Psoas muscle (tissue), 8 donors: ENCODE data around the gene TAF12. TPM values are rescaled to one million over a fixed set of nuclear protein-coding genes. Genes with fewer than 3 reads are reported as not detected.
"Not testable (repeated sequence)": the region's sequence is repeated elsewhere in the genome, so short reads cannot be mapped to it uniquely, and the experiment has no call there.

Experiments used
- ATAC-seq, 4 donors: fragments of 200-7000 bp; cut with Tn5 transposase; one replicate each; pipeline ENCODE4 v1.9.1; 2020; ENCODE audit warnings: moderate library complexity in 3 of 4, mild to moderate bottlenecking in 2 of 4
- DNase-seq, 2 donors: peaks; one replicate each; pipeline ENCODE4 v3.0.0-alpha.2; 2020
- H3K27ac ChIP-seq: fragments of 200-600 bp; one replicate; pipeline ENCODE4 v1.8.0; 2022
- H3K27me3 ChIP-seq, 3 donors: fragments of 200-600 bp in 1 of 3; one replicate each; pipeline versions ENCODE4 v1.6.1 to v1.8.0; 2013 to 2022; ENCODE audit warnings: low read length in 2 of 3, mild to moderate bottlenecking in 2 of 3, moderate library complexity in 1 of 3; ENCODE audit not compliant: insufficient read depth in 3 of 3
- H3K36me3 ChIP-seq, 2 donors: fragments of 200-600 bp in 1 of 2; one replicate each; pipeline versions ENCODE4 v1.6.1 to v1.8.0; 2013 to 2022; ENCODE audit warnings: low read depth in 1 of 2, mild to moderate bottlenecking in 1 of 2, moderate library complexity in 1 of 2; ENCODE audit not compliant: insufficient read depth in 1 of 2
- H3K4me1 ChIP-seq: fragments of 200-600 bp; one replicate; pipeline ENCODE4 v1.8.0; 2022
- H3K4me3 ChIP-seq: fragments of 200-600 bp; one replicate; pipeline ENCODE4 v1.8.0; 2022; ENCODE audit warnings: mild to moderate bottlenecking
- H3K9me3 ChIP-seq: fragments of 200-600 bp; one replicate; pipeline ENCODE4 v1.8.0; 2022
- CTCF ChIP-seq: fragments of 200-600 bp; IDR thresholded peaks from one replicate; pipeline ENCODE4 v1.8.0; 2022; ENCODE audit warnings: antibody characterized with exemption
- WGBS, 3 donors: extraction: QIAGEN DNeasy Blood & Tissue Kit; methylation state at CpG; one replicate each; pipeline versions ENCODE4 v1.1.6 to v1.1.7; 2013; 5-methylcytosine and 5-hydroxymethylcytosine counted together
- intact Hi-C, 2 donors: fragments of 100-400 bp; cut with DNase I; formaldehyde crosslinking; loops; one replicate each; pipeline versions ENCODE4 v1.11.0 to v1.14.2; 2022
- polyA plus RNA-seq, 3 donors: library from polyadenylated mRNA; stranded (reverse); fragments of 200-250 nt; gene quantifications; one replicate each; pipeline ENCODE4 v1.2.3, GENCODE V29; 2013
- total RNA-seq, 4 donors: library from RNA; stranded (reverse); fragmentation: NEBNext Ultra II Directional in 2 of 4; extraction: Animal tissue kit (Norgen Biotek cat#: 25700) in 2 of 4; gene quantifications; one replicate each; pipeline versions ENCODE4 v1.2.1 to v1.2.4, GENCODE V29; 2021 to 2023
- donor health status: healthy with polysubstance abuse.
- donor health status: DM: no; HTN: no; CAD: no; lungs with moderate emphysema.
- donor health status: Bipolar disorder and iron deficiency.
- donor health status: healthy.
- donor health status: DM: yes; HTN: yes; CAD: no.
- donor health status: DM: no; HTN: no; CAD: no.
- donor health status: DM: no; HTN: no; CAD: no.
- donor health status: DM: yes; HTN: yes; CAD: no.

Gene TAF12
- total and polyA plus RNA-seq, 7 donors, result 24.4 to 54.0 (median 30.3) TPM

DNA sequence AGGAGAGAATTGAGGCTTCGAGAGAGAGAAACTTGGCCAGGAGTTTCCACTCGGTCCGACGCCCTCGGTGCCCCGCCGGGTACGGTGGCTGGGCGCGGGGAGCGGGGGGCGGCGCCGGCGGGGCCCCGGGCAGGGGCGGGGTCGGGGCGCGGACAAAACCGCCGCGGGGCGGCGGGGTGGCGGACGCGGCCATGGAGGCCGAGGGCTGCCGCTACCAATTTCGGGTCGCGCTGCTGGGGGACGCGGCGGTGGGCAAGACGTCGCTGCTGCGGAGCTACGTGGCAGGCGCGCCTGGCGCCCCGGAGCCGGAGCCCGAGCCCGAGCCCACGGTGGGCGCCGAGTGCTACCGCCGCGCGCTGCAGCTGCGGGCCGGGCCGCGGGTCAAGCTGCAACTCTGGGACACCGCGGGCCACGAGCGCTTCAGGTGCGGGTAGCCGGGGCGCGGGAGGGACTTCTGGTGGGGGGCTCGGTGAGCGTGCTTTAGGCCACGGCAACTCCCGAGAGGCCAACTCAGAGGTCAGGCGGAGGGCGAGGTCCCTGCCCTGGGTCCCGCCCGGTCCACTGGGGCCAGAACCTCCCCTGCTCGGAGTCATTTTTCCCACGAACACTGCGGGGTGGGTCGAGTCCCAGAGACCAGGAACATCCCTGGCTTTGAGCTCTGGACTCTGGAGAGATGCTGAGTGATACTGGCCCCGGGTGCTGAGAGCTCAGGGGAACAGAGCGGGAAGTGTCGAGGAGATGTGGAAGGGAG, 50.4 kb downstream of the TAF12 start:
- 4 to 6% (median 5%) methylated on average over 37 to 81 of the region's 81 CpGs for WGBS, 3 donors
- Histone ChIP-seq H3K4me1 (peaks cover 3% of the 10 kb centered on the region), H3K27ac (no peak overlapping the region), H3K27me3 (no peaks in the 10 kb centered on the region), H3K4me3 (peak overlapping the region; percentile 67), H3K9me3 (no peaks in the 10 kb centered on the region), H3K36me3 (peaks cover 0 to 9% of the 10 kb centered on the region in 2 donors)
- TF ChIP-seq CTCF, result no peak
- intact Hi-C loops, result no loop called here
- ATAC-seq (peak; percentile 43 to 63 (median 45)), DNase-seq (no peak)

GRCh38 chr1:28591708-28592320, 51.1 kb downstream of the TAF12 start, which contains the start of gene RAB42:
Gene RAB42 (plus strand): TSS chr1:28592265. CDS start chr1:28592512, 247 bp downstream.
- 30 to 44% (median 31%) methylated on average over 12 to 13 of the region's 13 CpGs for WGBS, 3 donors
- intact Hi-C loops, result no loop called here
- ATAC-seq (peak in 2 of 4 donors; percentile 48 to 51), DNase-seq (peak; percentile 56 to 61)
- Histone ChIP-seq H3K27me3 (no peaks in the 10 kb centered on the region), H3K27ac (no peak within 1 kb of the TSS), H3K9me3 (no peaks in the 10 kb centered on the region), H3K36me3 (peaks cover 0 to 9% of the 10 kb centered on the region in 2 donors), H3K4me3 (peak within 1 kb of the TSS; percentile 67), H3K4me1 (peaks cover 3% of the 10 kb centered on the region)
- TF ChIP-seq CTCF, result no peak

GRCh38 chr1:28586585-28587391, 56.1 kb downstream of the TAF12 start:
- WGBS, 3 donors, result 93 to 94% (median 93%) methylated on average over 19 of the region's 19 CpGs
- DNase-seq, H3K4me1 ChIP-seq, H3K9me3 ChIP-seq, intact Hi-C loops, H3K4me3 ChIP-seq, H3K36me3 ChIP-seq, H3K27ac ChIP-seq, ATAC-seq, H3K27me3 ChIP-seq: not testable (repeated sequence)

- Histone ChIP-seq H3K27me3 (no peaks in the 10 kb centered on the region), H3K9me3 (no peaks in the 10 kb centered on the region), H3K4me3 (peak overlapping the region; percentile 85), H3K27ac (peak overlapping the region; percentile 90), H3K36me3 (peaks cover 6 to 39% of the 10 kb centered on the region in 2 donors), H3K4me1 (peaks cover 18% of the 10 kb centered on the region)
- WGBS, 3 donors, result 1 to 4% (median 1%) methylated on average over 10 of the region's 10 CpGs
- peak in 1 of 4 donors; percentile 9 for ATAC-seq
- intact Hi-C loops, result no loop called here
- no peak for DNase-seq
- no peak for TF ChIP-seq CTCF
Observed at GRCh38 chr1:28582248-28582615, 60.6 kb downstream of the TAF12 start.
